ENCODE measurements around the gene ZC3H13. TPM values are rescaled to one million over a fixed set of nuclear protein-coding genes. Genes with fewer than 3 reads are reported as not detected.

ZC3H13 gene
- total RNA-seq, 4 donors from 2014 or later = 31.6 to 49.7 (median 38.0) TPM

Other genes with a start within 250 kb of the ZC3H13 start
- not detected for gene SIAH3, start 201.0 kb downstream of the ZC3H13 start, total RNA-seq
- not detected for gene CPB2, start 52.3 kb upstream of the ZC3H13 start, total RNA-seq
- 10 to 100 TPM in 3 of 4 donors, 1 to 10 TPM in 1; 9.0 to 48.9 (median 27.8) TPM for gene LCP1, start 129.4 kb upstream of the ZC3H13 start, total RNA-seq
- not detected for gene LRRC63, start 159.2 kb upstream of the ZC3H13 start, total RNA-seq

All from gastroesophageal sphincter (tissue), 4 donors.